NCI-H1694 treated with DMSO at 0.1 percent for 48 hours (cell line): ENCODE results near the gene GLDC.

ENCODE experiments used
- DNase-seq: peaks from one replicate; lab custom pipeline; 2025; lab: John Stamatoyannopoulos, UW

The GLDC gene

DNA sequence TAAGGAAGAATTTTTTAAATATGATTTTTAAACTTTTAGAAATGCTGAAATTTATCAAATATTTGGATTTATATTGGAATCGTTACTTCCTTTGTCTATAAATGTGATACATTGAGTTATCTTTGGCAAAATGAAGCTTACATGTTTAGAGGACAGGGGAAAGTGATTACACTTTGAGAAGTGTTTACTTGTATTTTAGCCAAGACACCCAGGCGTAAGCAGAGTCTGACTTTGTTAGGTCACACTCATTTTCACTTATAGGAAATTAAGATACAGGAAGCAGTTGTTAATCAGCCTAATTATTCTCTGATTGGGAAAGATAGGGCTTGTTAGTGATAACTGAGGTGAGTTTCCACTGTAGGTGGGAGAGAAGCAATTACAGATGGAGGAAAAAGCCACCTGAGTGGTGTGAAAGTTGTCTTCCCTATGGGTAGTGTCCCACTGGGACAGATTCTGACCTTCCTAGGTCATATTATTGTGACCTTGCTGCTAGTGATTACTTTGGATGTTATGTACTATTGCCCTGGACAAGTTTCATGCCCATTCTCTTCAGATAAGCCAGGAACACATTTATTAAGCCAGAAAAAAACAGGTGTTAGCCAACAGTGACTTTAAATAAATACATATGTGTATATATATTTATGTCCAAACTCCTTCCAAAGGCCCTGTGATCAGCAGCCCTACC lies 143.9 kb downstream of the GLDC start:
- no peak for DNase-seq

DNA sequence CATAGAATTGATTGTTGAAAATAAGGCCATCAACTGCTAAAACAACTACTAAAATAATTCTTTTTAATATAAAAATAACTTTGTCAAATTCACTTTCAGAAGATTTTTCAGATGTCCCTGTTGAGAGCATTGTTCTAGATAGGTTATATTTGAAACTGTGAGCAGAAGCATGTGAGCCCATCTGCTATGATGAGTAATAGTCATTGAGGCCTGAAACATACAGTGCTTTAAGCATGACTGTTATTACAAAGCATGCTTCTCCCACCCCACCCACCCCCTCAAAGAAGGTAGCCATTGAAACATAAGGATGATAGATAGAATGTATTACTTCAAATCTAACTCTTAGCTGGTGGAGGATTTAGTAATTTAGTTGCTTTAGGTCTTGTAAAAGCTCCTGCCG lies 146.5 kb downstream of the GLDC start:
- DNase-seq = no peak

DNA sequence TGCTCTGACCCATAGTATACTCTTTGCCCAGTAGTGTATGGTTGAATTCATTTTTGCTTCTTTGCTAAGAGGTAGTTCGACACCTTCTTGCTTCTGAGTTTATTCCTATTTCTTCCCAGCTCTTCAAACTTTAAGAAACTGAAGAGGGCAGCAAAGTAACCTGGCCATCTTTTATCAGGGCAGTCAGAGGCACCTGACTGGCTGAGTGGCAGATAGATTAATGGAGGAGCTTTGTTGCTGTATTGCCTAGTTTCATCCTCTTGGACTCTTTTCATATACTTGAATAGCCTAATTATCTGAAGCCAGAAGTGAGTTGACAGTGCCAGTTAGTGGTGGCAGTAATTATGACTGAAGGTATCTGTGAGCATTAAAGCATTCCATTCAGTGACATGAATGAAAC lies 150.1 kb downstream of the GLDC start:
- no peak for DNase-seq

DNA sequence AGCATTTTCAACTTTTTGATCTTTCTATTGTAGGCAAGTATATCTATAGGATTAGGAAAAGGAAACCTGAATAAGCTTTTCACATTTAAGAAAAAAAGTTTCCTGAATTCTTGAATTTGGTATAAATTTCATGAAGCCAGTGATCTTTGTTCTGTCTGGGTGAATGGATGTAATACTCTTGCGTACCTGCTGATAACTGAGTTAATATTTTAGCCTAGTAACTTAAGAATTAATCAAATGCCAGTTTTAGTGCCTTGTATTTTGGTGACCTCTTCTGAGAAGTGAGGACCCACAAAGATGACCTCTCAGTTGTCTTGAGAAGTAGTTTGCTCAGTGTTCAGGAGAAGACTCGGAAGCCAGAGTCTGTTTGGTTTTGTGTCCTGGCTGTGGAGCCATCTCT lies 154.7 kb downstream of the GLDC start:
- DNase-seq = no peak

DNA sequence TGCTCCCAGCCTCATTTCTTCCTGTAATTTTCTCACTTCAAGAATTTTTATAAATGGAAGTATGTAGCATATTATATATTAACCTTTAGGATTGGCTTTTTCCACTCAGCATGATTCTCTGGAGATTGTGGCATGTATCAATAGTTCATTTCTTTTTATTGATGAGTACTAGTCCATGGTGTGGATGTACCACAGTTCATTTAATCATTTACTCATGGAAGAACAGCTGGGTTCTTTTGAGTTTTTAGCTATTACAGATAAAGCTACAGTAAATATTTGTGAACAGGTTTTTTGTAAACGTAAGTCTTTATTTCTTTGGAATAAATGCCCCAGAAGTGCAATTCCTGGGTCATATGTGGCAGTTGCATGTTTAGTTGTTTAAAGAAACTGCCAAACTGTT lies 156.4 kb downstream of the GLDC start:
- no peak for DNase-seq

DNA sequence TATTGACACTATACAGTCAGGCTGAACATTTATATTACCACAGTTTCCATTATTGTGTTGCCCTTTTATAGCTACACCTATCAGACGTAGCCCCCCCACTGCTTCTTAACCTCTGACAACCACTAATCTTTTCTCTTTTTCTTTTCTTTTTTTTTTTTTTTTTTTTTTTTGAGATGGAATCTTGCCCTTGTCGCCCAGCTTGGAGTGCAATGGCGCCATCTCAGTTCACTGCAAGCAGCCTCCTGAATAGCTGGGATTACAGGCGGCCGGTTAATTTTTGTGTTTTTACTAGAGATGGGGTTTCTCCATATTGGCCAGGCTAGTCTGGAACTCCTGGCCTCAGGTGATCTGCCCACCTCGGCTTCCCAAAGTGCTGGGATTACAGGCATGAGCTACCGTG lies 157.1 kb downstream of the GLDC start:
- DNase-seq = no peak

DNA sequence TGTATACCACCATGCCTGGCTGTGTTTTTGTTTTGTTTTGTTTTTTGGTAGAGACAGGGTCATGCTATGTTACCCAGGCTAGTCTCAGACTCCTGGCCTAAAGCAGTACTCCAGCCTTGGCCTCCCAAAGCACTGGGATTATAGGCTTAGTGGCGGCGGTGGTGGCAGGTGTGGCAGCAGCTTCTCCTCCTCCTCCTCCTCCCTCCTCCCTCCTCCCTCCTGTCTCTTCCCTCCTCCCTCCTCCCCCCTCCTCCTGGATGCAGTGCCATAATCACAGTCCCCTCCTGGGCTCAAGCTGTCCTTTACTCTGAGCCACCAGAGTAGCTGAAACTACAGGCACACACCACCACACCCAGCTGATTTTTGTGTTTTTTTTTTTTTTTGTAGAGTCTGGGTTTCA lies 161.3 kb downstream of the GLDC start:
- no peak for DNase-seq
